H1 (cell line): Measurements from ENCODE around the gene FAM83F. TPM values are rescaled to one million over a fixed set of nuclear protein-coding genes. Genes with fewer than 3 reads are reported as not detected.
A peak's percentile ranks its signal among the peaks of the same experiment; 100 is the strongest.

Source experiments
- CTCF ChIA-PET: fragments of 300-600 bp; sonication (Branson Sonifier 250); formaldehyde crosslinking; loops from one replicate; lab custom pipeline; 2021; ENCODE audit not compliant: partially characterized antibody; lab: Charles Lee
- POLR2A ChIA-PET: fragments of 300-600 bp; sonication (Branson Sonifier 250); formaldehyde crosslinking; loops from one replicate; lab custom pipeline; 2021; ENCODE audit warnings: inconsistent platforms; ENCODE audit not compliant: partially characterized antibody; lab: Charles Lee
- DNase-seq, 2 experiments: peaks; one replicate each; pipeline versions ENCODE4 v3.0.0 to v3.0.0-alpha.2; 2010 to 2022; ENCODE audit warnings: low spot score in 2 of 2, low read depth in 1 of 2, mixed read lengths in 1 of 2
- FAIRE-seq: peaks from 2 replicates; lab custom pipeline; 2011; peaks lifted over from hg19 to GRCh38; lab: Jason Lieb, UNC
- H2AFZ ChIP-seq: 2 replicates; pipeline ENCODE4 v1.8.1; 2012; ENCODE audit warnings: low read length, inconsistent platforms
- H2AK5ac ChIP-seq: 2 replicates; pipeline ENCODE4 v1.6.1; 2013; ENCODE audit warnings: low read depth, low read length
- H2BK120ac ChIP-seq: replicated peaks from 2 replicates; pipeline ENCODE3; 2013; ENCODE audit warnings: low read depth, low read length, inconsistent platforms
- H2BK12ac ChIP-seq: 2 replicates; pipeline ENCODE4 v1.6.1; 2013; ENCODE audit warnings: low read depth, low read length
- H2BK15ac ChIP-seq: 2 replicates; pipeline ENCODE4 v1.6.1; 2013; ENCODE audit warnings: low read length
- H2BK20ac ChIP-seq: 2 replicates; pipeline ENCODE4 v1.6.1; 2013; ENCODE audit warnings: low read length
- H2BK5ac ChIP-seq: 2 replicates; pipeline ENCODE4 v1.6.1; 2013; ENCODE audit warnings: low read depth, low read length
- H3K14ac ChIP-seq: 2 replicates; pipeline ENCODE4 v1.6.1; 2013; ENCODE audit warnings: inconsistent platforms; ENCODE audit not compliant: insufficient read length
- H3K18ac ChIP-seq: 2 replicates; pipeline ENCODE4 v1.6.1; 2013; ENCODE audit warnings: low read length; ENCODE audit errors: extremely low read depth
- H3K23ac ChIP-seq: 2 replicates; pipeline ENCODE4 v1.6.1; 2013; ENCODE audit warnings: inconsistent platforms; ENCODE audit not compliant: insufficient read length
- H3K23me2 ChIP-seq: 2 replicates; pipeline ENCODE4 v1.6.1; 2013; ENCODE audit warnings: low read depth, low read length
- H3K27ac ChIP-seq: 2 replicates; pipeline ENCODE4 v1.6.1; 2011; ENCODE audit warnings: low read depth, low read length, inconsistent platforms
- H3K27me3 ChIP-seq, 4 experiments: replicated peaks in 1 of 4; 1 replicate in 1 of 4; 2 replicates in 3 of 4; pipeline versions ENCODE4 v1.6.1 to v1.8.1; 2011 to 2013; ENCODE audit warnings: low read length in 3 of 4, mild to moderate bottlenecking in 3 of 4, inconsistent platforms in 2 of 4, mixed read lengths in 2 of 4, moderate library complexity in 1 of 4; ENCODE audit not compliant: control insufficient read depth in 3 of 4, insufficient read depth in 3 of 4; ENCODE audit errors: extremely low read depth in 1 of 4
- H3K36me3 ChIP-seq, 4 experiments: 2 replicates each; pipeline versions ENCODE4 v1.6.1 to v1.8.1; 2011 to 2013; ENCODE audit warnings: mild to moderate bottlenecking in 4 of 4, low read length in 3 of 4, moderate library complexity in 2 of 4, control low read depth in 1 of 4, inconsistent platforms in 1 of 4; ENCODE audit not compliant: insufficient read depth in 4 of 4, control insufficient read depth in 2 of 4
- H3K4ac ChIP-seq: replicated peaks from 2 replicates; pipeline ENCODE3; 2013; ENCODE audit warnings: low read length, low read depth, mixed read lengths, inconsistent platforms; ENCODE audit not compliant: insufficient read length
- H3K4me1 ChIP-seq, 4 experiments: replicated peaks in 1 of 4; 1 replicate in 1 of 4; 2 replicates in 3 of 4; pipeline versions ENCODE4 v1.6.1 to v1.8.1; 2011 to 2013; ENCODE audit warnings: low read length in 3 of 4, inconsistent platforms in 2 of 4, mixed read lengths in 1 of 4; ENCODE audit not compliant: insufficient read depth in 4 of 4, control insufficient read depth in 3 of 4
- H3K4me2 ChIP-seq, 2 experiments: 2 replicates each; pipeline versions ENCODE4 v1.6.1 to v1.8.1; 2011 to 2013; ENCODE audit warnings: low read depth in 2 of 2, low read length in 2 of 2, control low read depth in 1 of 2, inconsistent platforms in 1 of 2, mild to moderate bottlenecking in 1 of 2; ENCODE audit not compliant: insufficient read depth in 1 of 2
- H3K4me3 ChIP-seq, 4 experiments: fragments of 200-600, 300-600 bp in 1 of 4; sonication (generic), shearing (Covaris generic), sonication (Bioruptor Twin) in 1 of 4; 2 replicates each; pipeline versions ENCODE4 v1.5.1 to v1.8.1; 2011 to 2016; ENCODE audit warnings: low read length in 4 of 4, low read depth in 3 of 4, control low read depth in 2 of 4, inconsistent platforms in 2 of 4, mild to moderate bottlenecking in 2 of 4, mixed read lengths in 1 of 4, moderate library complexity in 1 of 4; ENCODE audit not compliant: insufficient read depth in 2 of 4; ENCODE audit errors: extremely low read depth in 1 of 4
- H3K56ac ChIP-seq: replicated peaks from 2 replicates; pipeline ENCODE3; 2013; ENCODE audit warnings: low read depth, mild to moderate bottlenecking, mixed read lengths, low read length, inconsistent platforms; ENCODE audit not compliant: insufficient read length
- H3K79me1 ChIP-seq: 2 replicates; pipeline ENCODE4 v1.6.1; 2013; ENCODE audit warnings: low read depth, low read length, control low read depth
- H3K79me2 ChIP-seq, 2 experiments: 2 replicates each; pipeline versions ENCODE4 v1.6.1 to v1.8.1; 2012 to 2013; ENCODE audit warnings: low read length in 2 of 2, mild to moderate bottlenecking in 2 of 2, inconsistent platforms in 1 of 2; ENCODE audit not compliant: insufficient read depth in 2 of 2, control insufficient read depth in 1 of 2
- H3K9ac ChIP-seq, 4 experiments: replicated peaks in 1 of 4; 1 replicate in 1 of 4; 2 replicates in 3 of 4; pipeline versions ENCODE4 v1.6.1 to v1.8.1; 2011 to 2013; ENCODE audit warnings: low read depth in 3 of 4, low read length in 3 of 4, control low read depth in 2 of 4, mild to moderate bottlenecking in 2 of 4, moderate library complexity in 2 of 4, inconsistent platforms in 1 of 4; ENCODE audit errors: extremely low read depth in 1 of 4
- H3K9me3 ChIP-seq, 2 experiments: 2 replicates each; pipeline versions ENCODE4 v1.6.1 to v1.8.1; 2012 to 2013; ENCODE audit warnings: mild to moderate bottlenecking in 2 of 2, moderate library complexity in 2 of 2, control low read depth in 1 of 2, inconsistent platforms in 1 of 2, low read depth in 1 of 2, low read length in 1 of 2, mixed read lengths in 1 of 2; ENCODE audit not compliant: insufficient read depth in 2 of 2
- H4K20me1 ChIP-seq, 2 experiments: replicated peaks in 1 of 2; 2 replicates each; pipeline versions ENCODE3 to v1.8.1; 2011 to 2013; ENCODE audit warnings: inconsistent platforms in 2 of 2, low read length in 2 of 2, mild to moderate bottlenecking in 1 of 2; ENCODE audit not compliant: insufficient read depth in 2 of 2, control insufficient read depth in 1 of 2
- H4K5ac ChIP-seq: 2 replicates; pipeline ENCODE4 v1.6.1; 2013; ENCODE audit warnings: low read length, low read depth, mixed read lengths, inconsistent platforms; ENCODE audit not compliant: insufficient read length
- H4K8ac ChIP-seq: 2 replicates; pipeline ENCODE4 v1.8.0; 2013; ENCODE audit warnings: mild to moderate bottlenecking, moderate library complexity, low read length, inconsistent platforms; ENCODE audit not compliant: insufficient read depth; ENCODE audit errors: extremely low read depth
- H4K91ac ChIP-seq: replicated peaks from 2 replicates; pipeline ENCODE3; 2013; ENCODE audit warnings: low read length, mixed read lengths, inconsistent platforms; ENCODE audit not compliant: insufficient read length
- ATF2 ChIP-seq: IDR thresholded peaks from 2 replicates; pipeline ENCODE4 v1.6.1; 2012; ENCODE audit warnings: low read length, inconsistent platforms
- CBX5 ChIP-seq: fragments of 300-800, 300-1000 bp; sonication (generic); IDR thresholded peaks from 2 replicates; pipeline ENCODE4 v1.7.1; 2016; ENCODE audit warnings: antibody characterized with exemption, low read length, low read depth
- CHD1 ChIP-seq: IDR thresholded peaks from 2 replicates; pipeline ENCODE4 v1.6.1; 2012; ENCODE audit warnings: low read depth, low read length, improper control_type of control experiment
- CREB1 ChIP-seq: IDR thresholded peaks from 2 replicates; pipeline ENCODE4 v1.6.1; 2012; ENCODE audit warnings: inconsistent platforms
- HDAC2 ChIP-seq, 2 experiments: fragments of 300-600 bp in 1 of 2; sonication (generic) in 1 of 2; IDR thresholded peaks; 2 replicates each; pipeline ENCODE4 v1.6.1; 2011 to 2012; ENCODE audit warnings: low read depth in 2 of 2, low read length in 2 of 2, mild to moderate bottlenecking in 2 of 2, moderate library complexity in 2 of 2, borderline replicate concordance in 1 of 2, inconsistent platforms in 1 of 2
- SIN3A ChIP-seq, 2 experiments: IDR thresholded peaks in 1 of 2; conservative IDR thresholded peaks in 1 of 2; 2 replicates each; pipeline ENCODE4 v1.6.1; 2011 to 2012; ENCODE audit warnings: low read length in 2 of 2, improper control_type of control experiment in 1 of 2, low read depth in 1 of 2, mild to moderate bottlenecking in 1 of 2
- SIX5 ChIP-seq: IDR thresholded peaks from 2 replicates; pipeline ENCODE4 v1.6.1; 2011; ENCODE audit warnings: mild to moderate bottlenecking, low read depth, low read length
- SP2 ChIP-seq: IDR thresholded peaks from 2 replicates; pipeline ENCODE4 v1.6.1; 2012; ENCODE audit warnings: mild to moderate bottlenecking, low read length, inconsistent platforms
- TAF1 ChIP-seq: IDR thresholded peaks from 2 replicates; pipeline ENCODE4 v1.6.1; 2011; ENCODE audit warnings: mild to moderate bottlenecking, low read depth, low read length
- WGBS, 2 experiments: shearing (Covaris generic) in 1 of 2; methylation state at CpG; one replicate each; pipeline versions ENCODE4 v1.1.6 to v1.1.7; 2013 to 2015; ENCODE audit warnings: low lambda C conversion rate in 2 of 2, mixed read lengths in 2 of 2, inconsistent platforms in 1 of 2, low coverage in 1 of 2, missing lambda C conversion rate in 1 of 2; ENCODE audit not compliant: insufficient replicate concordance in 2 of 2, insufficient coverage in 1 of 2, insufficient read length in 1 of 2; ENCODE audit errors: extremely low coverage in 1 of 2, missing lambda C conversion rate in 1 of 2; 5-methylcytosine and 5-hydroxymethylcytosine counted together
- polyA plus RNA-seq, 7 experiments: library from polyadenylated mRNA; depleted of rRNA in 3 of 7; stranded (reverse) in 5 of 7; unstranded in 2 of 7; fragments of >200 nt in 5 of 7; fragments of 200-250 nt in 2 of 7; gene quantifications; 1 replicate in 5 of 7; 2 replicates in 1 of 7; 4 replicates in 1 of 7; pipeline versions ENCODE4 v1.2.1 to v1.2.3, GENCODE V29; 2011 to 2013; ENCODE audit warnings: missing spikeins in 2 of 7, mixed read lengths in 2 of 7
- total RNA-seq: library from RNA; stranded (reverse); fragmentation: NEBNext Ultra II Directional; extraction: Animal tissue kit (Norgen Biotek cat#: 25700); gene quantifications from 2 replicates; pipeline ENCODE4 v1.2.1, GENCODE V29; 2021

The FAM83F gene
- total and polyA plus RNA-seq, 2 of the 8 experiments (the other 6 are each of a cell fraction or from before 2014, with no cell fraction given): 8.6 to 18.9 TPM

- Histone ChIP-seq H3K56ac (no peak overlapping the region), H3K9ac (peak overlapping the region in 1 of 4 experiments; percentile 6; a peak in 1 of 7 replicates), H2BK5ac (0 out of 2 replicates have a peak overlapping the region, but pooled peaks have one; percentile 52), H3K4ac (no peak overlapping the region), H4K20me1 (peaks cover 2 to 16% of the 10 kb centered on the region in 2 experiments), H3K36me3 (no peaks in the 10 kb centered on the region), H3K9me3 (no peaks in the 10 kb centered on the region), H2BK120ac (no peak overlapping the region), H2AK5ac (no peak overlapping the region), H2AFZ (no peak overlapping the region), H2BK12ac (peak overlapping the region; percentile 90; the same call in 1 of the 2 replicates), H3K27me3 (no peaks in the 10 kb centered on the region), H3K79me2 (peaks cover 0 to 11% of the 10 kb centered on the region in 2 experiments; a peak in 2 of 4 replicates), H3K14ac (no peak overlapping the region), H3K4me3 (peak overlapping the region in 2 of 4 experiments; percentile 12 to 17; a peak in 3 of 8 replicates), H2BK15ac (0 out of 2 replicates have a peak overlapping the region, but pooled peaks have one; percentile 4), H3K18ac (peak overlapping the region; percentile 65), H4K91ac (no peak overlapping the region), H3K27ac (no peak overlapping the region), H3K4me1 (peaks cover 14 to 25% (median 18%) of the 10 kb centered on the region in 4 experiments), H4K8ac (no peak overlapping the region), H3K23ac (no peak overlapping the region), H3K23me2 (no peaks in the 10 kb centered on the region; the same call in 1 of the 2 replicates), H3K4me2 (peak overlapping the region; percentile 32 to 62), H4K5ac (no peak overlapping the region), H2BK20ac (no peak overlapping the region), H3K79me1 (no peaks in the 10 kb centered on the region)
- POLR2A ChIA-PET: interaction anchor here (0.7 to 4.1 kb wide), 7 partner anchors 11 to 489 kb away, joined by 3 to 44 read pairs (median 4); partner anchors contain the start of gene ATF4
- CTCF ChIA-PET: interaction anchor here (0.6 to 16.1 kb wide), 18 partner anchors 8 to 479 kb away, joined by 3 to 159 read pairs (median 4); no protein-coding TSS in a partner anchor
- 36% methylated on average over 11 of the region's 11 CpGs; no CpG with 5 or more reads in 1 of the 2 experiments for WGBS, 2 experiments
- FAIRE-seq (peak; percentile 50), DNase-seq (peak in 1 of 2 experiments; percentile 74)
- TF ChIP-seq SIX5 (no peak), SP2 (no peak), CREB1 (peak; percentile 65), CBX5 (no peak), ATF2 (0 out of 2 replicates have a peak, but pooled peaks have one; percentile 32), TAF1 (no peak), HDAC2 (IDR thresholded peaks at IDR 0.05; ENCODE audit: borderline replicate concordance in 1 of 2, low read depth in 2 of 2, low read length in 2 of 2) (no peak), CHD1 (no peak), SIN3A (conservative IDR thresholded peaks at IDR 0.05 in 1 of 2, IDR thresholded peaks at IDR 0.05 in 1 of 2; ENCODE audit: low read depth in 1 of 2, low read length in 2 of 2) (no peak)
Observed at GRCh38 chr22:40009292-40009774, 14.6 kb downstream of the FAM83F start.
